Natural killer cell (primary cell): ENCODE data around the gene PCDH9. TPM values are rescaled to one million over a fixed set of nuclear protein-coding genes. Genes with fewer than 3 reads are reported as not detected.

ENCODE experiments used
- ATAC-seq, 3 donors: fragments of 150-1000 bp in 2 of 3; fragments of 200-7000 bp in 1 of 3; cut with Tn5 transposase; 1 replicate in 1 of 3; 2 replicates in 2 of 3; pipeline ENCODE4 v1.10.0; 2021; ENCODE audit warnings: mild to moderate bottlenecking in 2 of 3, moderate library complexity in 2 of 3
- DNase-seq, 2 donors: peaks; one replicate each; pipeline versions ENCODE4 v3.0.0 to v3.0.0-alpha.2; 2013 to 2021; ENCODE audit warnings: mixed read lengths in 1 of 2
- H3K27ac ChIP-seq: one replicate; pipeline ENCODE4 v1.5.1; 2013; ENCODE audit warnings: mild to moderate bottlenecking, low read length
- H3K27me3 ChIP-seq: one replicate; pipeline ENCODE4 v1.6.1; 2013; ENCODE audit warnings: low read length; ENCODE audit not compliant: control insufficient read depth, insufficient read depth
- H3K36me3 ChIP-seq: one replicate; pipeline ENCODE4 v1.6.1; 2013; ENCODE audit warnings: low read length; ENCODE audit not compliant: control insufficient read depth, insufficient read depth
- H3K4me1 ChIP-seq: one replicate; pipeline ENCODE4 v1.6.1; 2013; ENCODE audit warnings: low read length; ENCODE audit not compliant: control insufficient read depth, insufficient read depth
- H3K4me3 ChIP-seq: one replicate; pipeline ENCODE4 v1.5.1; 2013; ENCODE audit warnings: low read length
- H3K9me3 ChIP-seq: one replicate; pipeline ENCODE4 v1.6.1; 2013; ENCODE audit warnings: low read length; ENCODE audit not compliant: control insufficient read depth, insufficient read depth
- H3K27ac Mint-ChIP-seq, 2 donors: one replicate each; pipeline ENCODE4 v1.8.0; 2022; ENCODE audit warnings: mild to moderate bottlenecking in 2 of 2, mixed read lengths in 2 of 2, moderate library complexity in 1 of 2
- H3K27me3 Mint-ChIP-seq, 2 donors: one replicate each; pipeline ENCODE4 v1.8.0; 2022; ENCODE audit warnings: low read depth in 2 of 2, mixed read lengths in 2 of 2
- H3K36me3 Mint-ChIP-seq: one replicate; pipeline ENCODE4 v1.8.0; 2022; ENCODE audit warnings: mixed read lengths
- H3K4me1 Mint-ChIP-seq, 2 donors: one replicate each; pipeline ENCODE4 v1.8.0; 2022; ENCODE audit warnings: mixed read lengths in 2 of 2
- H3K4me3 Mint-ChIP-seq: one replicate; pipeline ENCODE4 v1.8.0; 2022; ENCODE audit warnings: mild to moderate bottlenecking, moderate library complexity, mixed read lengths
- H3K9me3 Mint-ChIP-seq, 2 donors: one replicate each; pipeline ENCODE4 v1.8.0; 2022; ENCODE audit warnings: mixed read lengths in 2 of 2
- CTCF ChIP-seq: fragments of 200-600 bp; IDR thresholded peaks from one replicate; pipeline ENCODE4 v1.8.0; 2022; ENCODE audit warnings: antibody characterized with exemption
- WGBS: methylation state at CpG from one replicate; pipeline ENCODE4 v1.1.7; 2013; ENCODE audit warnings: missing lambda C conversion rate; ENCODE audit not compliant: insufficient coverage; 5-methylcytosine and 5-hydroxymethylcytosine counted together
- intact Hi-C: fragments of 100-400 bp; cut with micrococcal nuclease; formaldehyde crosslinking; loops from one replicate; pipeline ENCODE4 v1.14.2; 2022
- total RNA-seq, 4 donors: library from RNA; stranded (reverse); fragments of 120-200 nt in 1 of 4; gene quantifications; one replicate each; pipeline versions ENCODE4 v1.2.3 to v1.2.4, GENCODE V29; 2013 to 2022

The PCDH9 gene
- total RNA-seq, 3 donors from 2014 or later (not counting 1 experiment from before 2014, with no cell fraction given): 0.43 to 1.5 (median 0.68) TPM

- Mint-ChIP-seq H3K4me1 (no peaks in the 10 kb centered on the region), H3K36me3 (no peaks in the 10 kb centered on the region)
Measured at GRCh38 chr13:66430728-66431127, 799.4 kb downstream of the PCDH9 start.

GRCh38 chr13:66430269-66430668 lies 799.9 kb downstream of the PCDH9 start:
- peaks cover 0 to 3% of the 10 kb centered on the region in 2 donors for H3K9me3 Mint-ChIP-seq
- Histone ChIP-seq H3K36me3 (no peaks in the 10 kb centered on the region), H3K4me1 (no peaks in the 10 kb centered on the region), H3K27ac (no peak overlapping the region), H3K27me3 (no peaks in the 10 kb centered on the region), H3K9me3 (no peaks in the 10 kb centered on the region), H3K4me3 (no peak overlapping the region)
- H3K36me3 Mint-ChIP-seq: no peaks in the 10 kb centered on the region
- H3K27ac Mint-ChIP-seq: no peak overlapping the region
- TF ChIP-seq CTCF: no peak
- ATAC-seq: no peak
- H3K27me3 Mint-ChIP-seq: no peaks in the 10 kb centered on the region
- H3K4me1 Mint-ChIP-seq: no peaks in the 10 kb centered on the region
- DNase-seq: no peak
- no peak overlapping the region for H3K4me3 Mint-ChIP-seq
- intact Hi-C loops: no loop called here

More at GRCh38 chr13:66430728-66431127, 799.4 kb downstream of the PCDH9 start:
- H3K9me3 Mint-ChIP-seq: peaks cover 0 to 3% of the 10 kb centered on the region in 2 donors
- Histone ChIP-seq H3K36me3 (no peaks in the 10 kb centered on the region), H3K27ac (no peak overlapping the region), H3K27me3 (no peaks in the 10 kb centered on the region), H3K4me1 (no peaks in the 10 kb centered on the region), H3K9me3 (no peaks in the 10 kb centered on the region), H3K4me3 (no peak overlapping the region)
- DNase-seq (no peak), ATAC-seq (no peak)
- no peak overlapping the region for H3K4me3 Mint-ChIP-seq
- H3K27me3 Mint-ChIP-seq: no peaks in the 10 kb centered on the region
- TF ChIP-seq CTCF: no peak
- H3K27ac Mint-ChIP-seq: no peak overlapping the region
- intact Hi-C loops: no loop called here

- Mint-ChIP-seq H3K9me3 (peaks cover 0 to 3% of the 10 kb centered on the region in 2 donors), H3K4me1 (no peaks in the 10 kb centered on the region), H3K27me3 (no peaks in the 10 kb centered on the region), H3K27ac (no peak overlapping the region), H3K36me3 (no peaks in the 10 kb centered on the region), H3K4me3 (no peak overlapping the region)
- DNase-seq (no peak), ATAC-seq (no peak)
- intact Hi-C loops: no loop called here
- Histone ChIP-seq H3K4me1 (no peaks in the 10 kb centered on the region), H3K36me3 (no peaks in the 10 kb centered on the region), H3K27me3 (no peaks in the 10 kb centered on the region), H3K9me3 (no peaks in the 10 kb centered on the region), H3K4me3 (no peak overlapping the region), H3K27ac (no peak overlapping the region)
- TF ChIP-seq CTCF: no peak
Measured at GRCh38 chr13:66429156-66429555, 801.0 kb downstream of the PCDH9 start.

GRCh38 chr13:66427458-66427861 lies 802.7 kb downstream of the PCDH9 start:
- no peak overlapping the region for H3K27ac Mint-ChIP-seq
- no peaks in the 10 kb centered on the region for H3K36me3 Mint-ChIP-seq
- intact Hi-C loops: no loop called here

More at GRCh38 chr13:66427458-66427861, 802.7 kb downstream of the PCDH9 start:
- Histone ChIP-seq H3K36me3 (no peaks in the 10 kb centered on the region), H3K27ac (no peak overlapping the region), H3K27me3 (no peaks in the 10 kb centered on the region), H3K4me1 (no peaks in the 10 kb centered on the region), H3K4me3 (no peak overlapping the region), H3K9me3 (no peaks in the 10 kb centered on the region)
- DNase-seq (no peak), ATAC-seq (no peak)
- Mint-ChIP-seq H3K4me1 (no peaks in the 10 kb centered on the region), H3K27me3 (no peaks in the 10 kb centered on the region), H3K4me3 (no peak overlapping the region), H3K9me3 (peaks cover 3% of the 10 kb centered on the region in 2 donors)
- no peak for TF ChIP-seq CTCF
- WGBS: no CpG with 5 or more reads among the region's 2 CpGs
